ENCODE results near the gene SRRM3.
"Not testable (repeated sequence)": the region's sequence is repeated elsewhere in the genome, so short reads cannot be mapped to it uniquely, and the experiment has no call there.

The SRRM3 gene, protein sequence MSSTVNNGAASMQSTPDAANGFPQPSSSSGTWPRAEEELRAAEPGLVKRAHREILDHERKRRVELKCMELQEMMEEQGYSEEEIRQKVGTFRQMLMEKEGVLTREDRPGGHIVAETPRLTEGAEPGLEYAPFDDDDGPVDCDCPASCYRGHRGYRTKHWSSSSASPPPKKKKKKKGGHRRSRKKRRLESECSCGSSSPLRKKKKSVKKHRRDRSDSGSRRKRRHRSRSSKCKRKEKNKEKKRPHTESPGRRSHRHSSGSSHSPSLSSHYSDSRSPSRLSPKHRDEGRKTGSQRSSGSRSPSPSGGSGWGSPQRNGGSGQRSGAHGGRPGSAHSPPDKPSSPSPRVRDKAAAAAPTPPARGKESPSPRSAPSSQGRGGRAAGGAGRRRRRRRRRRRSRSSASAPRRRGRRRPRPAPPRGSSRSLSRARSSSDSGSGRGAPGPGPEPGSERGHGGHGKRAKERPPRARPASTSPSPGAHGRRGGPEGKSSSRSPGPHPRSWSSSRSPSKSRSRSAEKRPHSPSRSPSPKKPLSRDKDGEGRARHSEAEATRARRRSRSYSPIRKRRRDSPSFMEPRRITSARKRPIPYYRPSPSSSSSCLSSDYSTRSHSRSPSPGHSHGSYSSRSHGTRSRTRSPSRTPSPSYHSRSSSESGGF

DNA sequence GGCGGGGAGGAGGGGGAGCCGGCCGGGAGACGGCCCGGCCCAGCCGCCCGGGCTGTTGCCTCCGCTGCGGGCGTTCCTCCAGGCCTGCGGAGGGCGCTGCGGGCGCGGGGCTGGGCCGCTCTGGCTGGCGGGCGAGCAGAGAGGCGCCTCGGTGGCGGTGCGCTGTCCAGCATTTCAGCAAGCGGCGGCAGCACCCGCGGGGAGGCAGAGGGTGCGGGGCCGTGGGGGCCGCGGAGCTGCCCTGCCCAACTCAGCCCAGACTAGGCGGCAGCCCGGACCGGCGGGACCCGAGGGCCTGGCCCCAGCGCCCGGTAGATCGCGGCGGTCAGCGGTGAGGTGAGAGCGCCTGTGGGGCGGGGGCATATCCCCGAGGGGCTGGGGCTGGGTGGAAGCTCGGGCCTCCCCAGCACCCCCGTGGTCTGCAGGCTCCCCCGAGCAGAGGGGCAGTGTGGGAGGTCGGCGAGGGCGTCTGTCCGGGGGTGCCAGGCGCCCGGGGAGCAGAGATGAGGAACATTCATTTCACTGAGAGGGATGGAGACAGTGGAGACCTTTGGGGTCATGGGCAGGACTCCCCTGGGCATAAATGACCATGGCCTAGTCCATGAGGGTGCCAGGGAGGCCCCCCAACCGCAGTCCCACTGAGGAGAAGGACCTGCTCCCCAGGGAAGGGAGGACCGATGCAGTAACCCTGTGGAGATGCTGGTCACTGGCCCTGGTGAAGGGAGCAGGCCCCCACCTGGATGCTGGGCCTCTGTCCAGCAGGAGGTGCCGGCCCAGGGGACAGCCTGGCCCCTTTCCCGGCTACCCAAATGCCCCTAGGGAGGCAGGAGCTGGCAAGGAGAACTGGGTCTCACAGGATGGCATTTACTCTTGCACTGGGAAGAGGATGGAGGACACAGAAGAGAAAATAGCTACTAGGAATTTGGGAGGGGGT is at the start of gene SRRM3:
Gene SRRM3, plus strand, starts transcription at position 165 of the 934 bp plus-strand sequence. CDS start 33,171 bp downstream, outside the sequence.
- DNase-seq = peak; percentile 76

DNA sequence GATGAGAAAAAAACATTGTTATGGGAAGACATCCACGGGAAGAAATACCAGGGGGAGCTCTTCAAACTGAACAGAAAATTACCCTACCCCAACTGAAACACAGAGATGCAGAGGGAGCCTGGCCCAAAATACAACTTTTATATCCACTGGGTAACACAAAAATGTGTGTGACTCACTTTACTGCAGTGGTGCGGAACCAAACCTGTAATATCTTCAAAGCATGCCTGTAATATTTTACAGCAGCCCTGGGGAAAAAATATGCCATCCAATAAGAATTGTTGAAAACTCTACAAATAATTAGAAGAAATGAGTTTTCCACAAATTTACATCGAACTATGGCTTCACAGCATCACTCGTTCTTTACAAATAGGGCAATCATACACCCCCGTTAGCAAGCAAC is 49.8 kb upstream of the SRRM3 start:
- DNase-seq = no peak

DNA sequence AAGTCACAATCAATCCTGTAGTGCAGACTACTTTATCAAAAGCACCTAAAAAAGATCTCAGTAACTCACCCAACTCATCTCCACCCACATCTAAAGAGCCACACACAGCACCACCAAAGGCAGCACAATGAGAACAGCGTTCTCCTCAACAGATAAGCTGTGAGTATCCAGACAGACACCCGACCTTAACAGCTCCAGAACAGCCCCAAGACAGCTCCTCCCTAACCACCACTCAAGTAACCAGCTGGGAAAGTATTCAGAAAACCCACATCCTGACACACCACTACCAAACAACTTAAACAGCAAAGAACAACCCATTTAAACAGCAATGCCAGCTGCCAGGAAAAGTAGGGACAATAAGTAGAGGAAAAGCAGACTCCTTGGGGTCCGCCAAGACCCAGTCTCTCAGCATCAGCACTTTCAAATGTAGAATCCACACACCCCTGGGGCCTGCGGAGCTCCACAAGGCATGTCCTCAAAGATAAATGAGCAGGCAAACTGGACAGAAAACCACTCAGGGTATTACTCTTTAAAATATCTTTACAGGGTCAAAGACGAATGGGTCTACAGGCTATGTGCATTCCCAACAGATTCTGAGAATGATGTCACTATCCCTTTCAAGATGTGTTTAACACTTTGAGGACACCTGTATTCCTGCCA is 48.0 kb upstream of the SRRM3 start:
- not testable (repeated sequence) for DNase-seq

DNA sequence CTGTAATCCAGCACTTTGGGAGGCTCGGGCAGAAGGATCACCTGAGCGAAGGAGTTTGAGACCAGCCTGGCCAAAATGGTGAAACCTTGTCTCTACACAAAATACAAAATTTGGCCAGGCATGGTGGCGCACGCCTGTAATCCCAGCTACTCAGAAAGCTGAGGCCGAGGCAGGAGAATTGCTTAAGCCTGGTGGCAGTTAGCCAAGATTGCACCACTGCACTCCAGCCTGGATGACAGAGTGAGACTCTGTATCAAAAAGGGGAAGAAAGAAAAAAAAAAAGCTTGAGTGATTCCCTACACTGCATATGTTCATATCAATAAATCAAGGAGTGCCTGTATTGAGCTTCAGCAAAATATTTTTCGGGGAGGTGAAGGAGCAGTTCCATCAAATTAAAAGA is 45.8 kb upstream of the SRRM3 start:
- no peak for DNase-seq

DNA sequence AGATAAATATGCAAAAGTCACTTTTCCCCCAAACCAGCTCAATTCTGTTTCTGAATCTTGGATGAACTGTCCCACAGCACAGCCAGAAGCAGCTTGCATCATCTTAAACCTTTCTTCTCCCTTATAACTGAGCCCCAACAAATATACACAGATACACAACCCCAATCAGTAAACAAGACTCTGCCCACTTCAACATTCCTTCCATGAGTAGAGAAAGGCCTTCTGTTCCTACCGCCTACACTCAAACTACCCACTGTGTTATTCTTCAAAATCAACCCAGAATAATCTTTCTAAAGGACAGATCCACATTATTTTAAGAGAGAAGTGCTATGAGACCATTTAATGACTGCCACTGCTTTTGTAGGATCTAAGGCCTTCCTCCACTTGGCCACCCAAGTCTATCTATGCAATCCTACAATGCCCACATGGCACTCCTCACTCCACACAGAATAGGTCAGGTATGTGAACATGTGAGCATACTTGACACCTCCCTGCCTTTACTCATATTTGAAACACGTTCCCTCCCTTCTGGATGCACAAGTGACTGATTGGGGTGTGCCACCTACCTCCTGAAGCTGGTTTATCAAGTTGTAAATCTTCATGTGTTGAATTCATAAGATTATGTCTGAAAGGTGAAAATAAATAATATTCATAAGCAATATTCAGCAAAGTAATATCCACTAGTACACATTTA is 44.6 kb upstream of the SRRM3 start:
- DNase-seq = not testable (repeated sequence)

DNA sequence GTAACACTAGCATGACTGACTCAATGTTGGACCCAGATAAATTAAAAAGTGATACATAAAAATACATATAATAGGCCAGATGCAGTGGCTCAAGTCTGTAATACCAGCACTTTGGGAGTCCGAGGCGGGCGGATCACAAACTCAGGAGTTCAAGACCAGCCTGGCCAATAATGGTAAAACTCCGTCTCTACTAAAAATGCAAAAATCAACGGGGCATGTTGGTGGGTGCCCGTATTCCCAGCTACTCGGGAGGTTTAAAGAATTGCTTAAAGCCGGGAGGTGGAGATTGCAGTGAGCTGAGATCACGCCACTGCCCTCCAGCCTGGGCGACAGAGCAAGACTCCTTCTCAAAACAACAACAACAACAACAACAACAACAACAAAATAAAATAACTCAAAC is 43.3 kb upstream of the SRRM3 start:
- not testable (repeated sequence) for DNase-seq

DNA sequence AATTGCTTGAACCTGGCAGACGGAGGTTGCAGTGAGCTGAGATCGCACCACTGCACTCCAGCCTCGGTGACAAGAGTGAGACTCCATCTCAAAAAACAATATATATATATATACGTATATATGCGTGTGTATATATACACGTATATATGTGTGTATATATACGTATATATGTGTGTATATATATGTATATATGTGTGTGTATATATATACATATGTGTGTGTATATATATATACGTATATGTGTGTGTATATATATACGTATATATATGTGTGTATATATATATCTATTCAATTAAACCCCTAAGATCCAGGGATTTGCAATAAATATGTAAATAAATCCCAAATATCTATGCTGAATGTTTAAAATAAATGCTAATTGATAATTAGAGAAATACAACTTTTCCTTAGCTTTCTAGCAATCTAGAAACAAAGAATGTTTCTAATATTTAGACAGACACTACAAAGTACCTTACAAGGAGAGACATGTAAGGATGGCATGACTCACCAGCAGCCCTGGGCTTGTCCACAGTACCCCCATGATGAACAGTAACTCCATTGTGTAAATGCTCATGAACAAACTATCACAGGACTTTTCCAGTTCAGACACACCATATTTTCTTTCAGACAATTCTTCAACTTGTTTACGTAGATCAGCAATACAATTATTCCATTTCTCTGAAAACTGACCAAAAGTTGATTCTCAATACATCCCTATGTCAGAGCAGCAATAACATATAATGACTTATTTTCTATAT is 39.1 kb upstream of the SRRM3 start:
- DNase-seq = not testable (repeated sequence)

DNA sequence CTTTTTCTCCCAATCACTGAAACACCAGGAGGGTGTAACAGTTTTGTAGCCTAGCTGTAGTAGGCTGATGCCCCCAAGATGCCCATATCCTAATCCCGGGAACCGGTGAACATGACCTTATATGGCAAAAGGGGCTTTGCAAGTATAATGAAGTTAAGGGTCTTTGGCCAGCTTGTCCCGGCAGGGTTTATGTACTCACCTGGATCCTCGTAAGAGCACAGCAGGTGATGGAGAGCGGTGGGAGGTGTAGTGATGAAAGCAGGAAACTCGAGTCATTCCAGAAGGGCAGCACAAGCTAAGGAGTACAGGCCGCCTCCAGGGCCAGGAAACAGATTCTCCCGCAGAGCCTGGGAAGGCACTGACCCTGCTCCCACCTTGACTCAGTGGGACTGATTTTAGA is 37.9 kb upstream of the SRRM3 start:
- DNase-seq = not testable (repeated sequence)

DNA sequence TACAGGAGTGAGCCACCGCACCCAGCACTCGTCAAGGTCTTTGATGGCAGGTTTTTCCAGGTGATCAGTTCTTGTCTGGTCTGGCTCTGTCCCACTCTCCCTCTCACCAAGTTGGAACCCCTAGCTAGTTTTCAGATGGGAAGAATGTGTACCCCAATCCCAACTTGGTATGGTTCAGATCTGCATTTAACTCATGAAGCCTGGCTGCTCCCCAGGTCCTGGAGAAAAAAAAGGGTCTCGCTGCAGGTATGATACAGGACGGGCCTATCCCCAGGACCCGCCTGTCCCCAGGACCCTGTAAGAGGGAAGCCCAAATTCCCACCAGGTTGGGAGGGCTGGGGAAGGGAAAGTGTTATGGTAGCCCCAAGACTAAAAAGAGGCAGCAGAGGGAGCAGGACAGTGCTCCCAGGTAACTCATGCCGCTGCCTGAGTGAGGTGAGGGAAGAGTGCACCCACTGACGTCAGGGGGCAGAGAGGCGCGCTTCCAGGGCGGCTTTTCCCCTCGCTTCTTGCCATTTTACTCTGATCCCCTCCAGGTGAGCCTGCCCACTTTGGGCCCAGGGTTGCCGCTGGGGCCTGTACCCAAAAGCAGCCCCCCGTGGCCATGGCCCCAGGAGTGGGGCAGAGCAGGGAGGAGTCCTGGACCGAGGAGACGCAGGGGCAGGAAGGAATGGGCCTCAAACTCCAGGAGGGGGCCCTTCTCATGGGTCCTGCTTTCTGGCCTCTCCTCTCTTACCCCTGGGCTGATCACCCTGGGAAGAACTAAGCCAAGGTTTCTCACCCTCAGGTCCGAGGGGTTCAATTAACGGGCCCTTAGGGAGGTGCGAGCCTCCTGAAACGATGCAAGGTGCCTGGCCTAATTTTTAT is 36.4 kb upstream of the SRRM3 start:
- no peak for DNase-seq

DNA sequence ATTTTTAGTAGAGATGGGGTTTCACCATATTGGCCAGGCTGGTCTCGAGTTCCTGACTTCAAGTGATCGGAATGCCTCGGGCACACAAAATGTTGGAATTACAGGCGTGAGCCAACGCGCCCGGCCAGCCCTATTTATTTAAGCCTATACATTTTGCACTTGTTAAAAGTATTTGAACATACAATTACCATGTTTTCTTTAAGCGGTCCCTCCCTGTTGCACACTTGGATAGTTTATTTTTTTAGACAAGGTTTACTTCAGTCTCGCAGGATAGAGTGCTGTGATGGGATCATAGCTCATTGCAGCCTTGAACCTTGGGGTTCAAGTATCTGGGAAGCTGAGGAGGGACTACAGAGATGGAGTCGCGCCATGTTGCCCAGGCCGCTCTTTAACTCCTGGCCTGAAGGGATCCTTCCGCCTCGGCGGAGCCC is 35.7 kb upstream of the SRRM3 start:
- DNase-seq = no peak

DNA sequence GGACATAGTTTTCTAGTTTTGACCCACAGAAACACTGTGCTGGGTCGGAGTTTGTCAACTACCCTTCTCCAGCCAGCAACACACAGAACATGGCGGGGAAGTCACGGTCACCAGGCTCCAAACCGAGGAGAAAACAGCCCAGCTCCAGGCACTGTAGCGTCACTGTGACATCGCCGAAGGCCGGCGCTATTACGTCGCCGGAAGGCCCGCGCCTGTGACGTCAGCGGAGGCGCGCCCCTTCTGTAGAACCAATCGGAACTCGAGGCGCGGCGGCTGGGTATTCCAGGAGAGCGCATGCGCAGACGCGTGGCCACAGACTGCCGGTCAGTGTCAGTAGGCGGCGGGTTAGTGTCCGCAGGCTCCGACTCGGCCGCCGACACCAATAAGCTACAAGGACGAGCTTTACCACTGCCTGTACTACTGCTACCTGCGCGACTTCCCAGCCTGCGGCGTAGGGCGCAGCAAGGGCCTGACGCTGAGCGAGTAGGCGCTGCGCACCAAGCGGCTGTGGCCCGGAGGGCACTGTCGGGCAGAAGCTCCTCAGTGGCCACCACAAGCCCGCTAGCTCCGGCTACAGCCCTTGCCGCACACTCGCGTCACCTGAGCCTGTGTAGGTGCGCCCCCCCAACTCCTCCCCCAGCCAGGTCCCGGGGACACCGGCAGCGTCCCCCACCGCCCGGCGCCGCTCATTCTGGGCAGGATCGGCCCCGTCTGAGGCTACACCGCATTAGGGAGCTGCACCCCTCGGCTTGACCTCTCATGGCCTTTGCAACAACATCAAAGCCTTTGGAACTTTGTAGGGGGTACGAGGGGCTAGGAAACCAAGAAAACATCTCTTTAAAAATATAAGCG is 35.1 kb upstream of the SRRM3 start:
- peak; percentile 88 for DNase-seq

DNA sequence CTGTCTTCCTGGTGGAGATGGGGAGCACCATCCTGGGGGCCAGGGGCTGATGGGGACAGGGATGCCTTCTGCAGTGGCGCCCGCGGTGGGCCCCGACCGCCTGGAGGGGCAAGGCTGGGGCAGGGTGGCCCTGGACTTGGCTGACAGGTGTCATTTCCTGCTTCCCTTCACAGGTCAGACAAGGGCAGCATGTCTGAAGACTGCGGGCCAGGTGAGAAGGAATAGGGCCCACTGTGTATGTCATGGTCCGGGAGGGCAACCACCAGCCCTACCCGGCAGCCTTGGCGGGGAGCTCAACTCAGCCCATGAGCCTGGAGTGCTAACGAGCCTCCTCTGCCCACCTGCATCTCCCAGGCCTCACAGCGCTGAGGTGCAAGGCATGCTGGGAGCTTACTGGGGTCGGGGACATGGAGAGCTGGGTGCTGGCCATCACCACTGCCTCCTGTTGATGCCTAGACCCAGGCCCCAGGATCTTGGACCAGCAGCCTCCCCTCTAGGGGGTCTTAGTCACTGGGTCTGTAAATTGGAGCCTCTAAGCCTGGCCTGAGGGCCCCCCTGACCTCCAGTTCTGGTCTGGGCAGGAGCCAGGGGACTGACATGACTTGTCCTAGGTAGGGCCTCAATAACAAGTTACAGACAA is 28.0 kb upstream of the SRRM3 start:
- no peak for DNase-seq

DNA sequence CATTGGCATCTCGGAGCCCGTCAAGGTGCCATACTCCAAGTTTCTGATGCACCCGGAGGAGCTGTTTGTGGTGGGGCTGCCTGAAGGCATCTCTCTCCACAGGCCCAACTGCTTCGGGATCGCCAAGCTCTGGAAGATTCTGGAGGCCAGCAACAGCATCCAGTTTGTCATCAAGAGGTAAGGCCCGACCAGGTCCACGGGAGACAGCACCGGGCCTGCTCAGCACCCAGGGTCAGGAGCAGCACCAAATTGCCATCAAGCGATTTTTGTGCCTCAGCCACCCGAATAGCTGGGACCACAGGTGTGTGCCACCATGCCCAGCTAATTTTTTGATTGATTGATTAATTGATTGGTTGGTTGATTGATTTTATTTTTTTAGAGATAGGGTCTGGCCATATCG is 24.7 kb upstream of the SRRM3 start:
- DNase-seq = not testable (repeated sequence)

DNA sequence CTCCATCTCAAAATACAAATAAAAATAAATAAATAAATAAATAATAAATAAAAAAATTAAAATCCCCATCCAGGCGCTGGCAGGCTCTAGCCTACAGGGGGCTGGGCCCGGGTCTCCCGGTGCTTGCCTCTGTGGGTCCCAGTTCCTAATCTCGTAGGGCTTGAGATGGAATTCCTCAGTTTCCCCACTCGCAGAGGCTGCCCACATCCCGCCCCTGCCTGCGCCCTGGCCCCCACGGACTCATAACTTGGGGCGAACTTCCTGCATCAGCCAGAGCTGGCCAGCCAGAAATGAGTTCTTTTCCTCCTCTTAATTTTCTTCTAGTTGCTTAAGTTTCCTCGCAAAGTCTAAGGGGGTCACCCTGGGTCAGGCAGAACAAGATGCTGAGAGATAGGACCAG is 22.0 kb upstream of the SRRM3 start:
- no peak for DNase-seq

DNA sequence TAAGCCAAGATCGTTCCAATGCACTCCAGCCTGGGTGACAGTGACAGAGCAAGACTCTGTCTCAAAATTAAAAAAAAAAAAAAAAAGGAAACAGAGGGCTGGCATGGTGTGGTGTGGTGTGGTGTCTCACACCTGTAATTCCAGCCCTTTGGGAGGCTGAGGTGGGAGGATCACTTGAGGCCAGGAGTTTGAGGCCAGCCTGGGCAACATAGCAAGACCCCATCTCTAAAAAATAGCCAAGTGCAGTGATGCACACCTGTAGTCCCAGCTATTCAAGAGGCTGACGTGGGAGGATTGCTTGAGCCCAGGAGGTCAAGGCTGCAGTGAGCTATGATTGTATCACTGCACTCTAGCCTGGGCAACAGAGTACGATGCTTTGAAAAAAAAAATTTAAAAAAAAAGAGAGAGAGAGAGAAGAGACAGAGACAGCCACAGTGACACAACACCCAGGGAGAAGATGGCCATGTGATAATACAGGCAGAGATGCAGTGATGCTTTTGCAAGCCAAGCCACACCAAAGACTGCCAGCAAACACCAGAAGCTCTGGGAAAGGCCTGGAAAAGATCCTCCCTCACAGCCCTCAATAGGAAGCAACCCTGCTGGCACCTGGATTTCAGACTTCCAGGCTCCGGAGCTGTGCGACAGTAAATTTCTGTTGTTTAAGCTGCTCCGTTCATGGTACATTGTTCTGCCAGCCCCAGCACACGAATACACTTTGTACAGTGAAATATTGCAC is 19.3 kb upstream of the SRRM3 start:
- no peak for DNase-seq

DNA sequence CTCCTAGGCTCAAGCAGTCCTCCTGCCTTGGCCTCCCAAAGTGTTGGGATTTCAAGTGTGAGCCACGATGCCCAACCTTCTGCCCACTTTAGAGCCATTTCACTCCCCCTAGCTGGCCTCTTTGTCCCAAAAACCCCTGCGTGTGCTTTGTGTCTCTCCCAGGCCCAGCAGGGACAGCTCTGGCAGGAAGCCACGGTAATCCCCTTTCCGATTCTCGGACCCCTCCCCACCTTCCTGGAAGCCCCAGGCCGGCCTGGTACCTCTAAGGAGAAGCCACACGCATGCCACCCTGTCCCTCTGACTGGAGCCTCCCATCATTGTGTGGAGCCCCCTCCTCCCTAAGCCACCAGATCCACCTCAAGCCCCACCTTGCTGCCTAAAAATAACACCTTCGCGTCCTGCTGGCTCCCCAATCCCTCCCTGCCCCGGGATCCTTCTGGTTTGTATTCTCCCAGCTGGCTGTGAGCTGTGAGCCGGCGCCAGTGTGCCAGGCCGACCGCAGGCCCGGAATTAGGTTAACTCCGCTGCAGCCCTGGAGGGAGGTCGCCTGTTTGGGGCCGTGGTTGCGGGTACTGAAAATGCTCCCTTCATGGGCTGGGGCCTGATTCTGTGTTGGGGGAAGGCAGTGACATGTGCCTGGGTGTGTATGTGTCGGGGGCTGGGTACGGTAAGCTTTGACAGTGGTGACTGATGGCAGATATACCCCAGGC is 16.4 kb upstream of the SRRM3 start:
- no peak for DNase-seq

DNA sequence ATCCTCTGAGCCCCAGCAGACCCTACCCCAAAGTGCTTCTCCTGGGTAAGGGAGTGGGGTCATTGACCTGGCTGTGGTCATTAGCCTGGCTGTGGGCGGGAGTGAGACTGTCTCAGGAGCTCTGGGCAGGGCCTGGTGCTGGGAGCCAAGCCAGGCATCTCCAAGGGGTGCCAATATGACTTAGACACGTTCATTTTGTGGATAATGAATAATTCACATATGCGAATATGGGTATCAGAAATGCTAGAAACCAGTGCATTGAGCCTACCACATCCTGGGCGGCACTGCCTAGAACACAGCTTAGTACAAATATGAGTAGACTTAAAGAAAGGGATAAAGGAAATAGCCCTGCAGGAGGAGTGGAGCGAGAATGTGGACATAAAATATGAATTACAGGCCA is 14.4 kb upstream of the SRRM3 start:
- no peak for DNase-seq

All from stimulated activated naive CD4-positive, alpha-beta T cell treated with Interleukin-2 at 50 U/mL for 16 hours (primary cell).